ENCODE measurements around the gene CELA2A. TPM values are rescaled to one million over a fixed set of nuclear protein-coding genes. Genes with fewer than 3 reads are reported as not detected.

Gene CELA2A
- total RNA-seq, 2 donors from 2014 or later = 3.6 TPM; not detected in 1

DNA sequence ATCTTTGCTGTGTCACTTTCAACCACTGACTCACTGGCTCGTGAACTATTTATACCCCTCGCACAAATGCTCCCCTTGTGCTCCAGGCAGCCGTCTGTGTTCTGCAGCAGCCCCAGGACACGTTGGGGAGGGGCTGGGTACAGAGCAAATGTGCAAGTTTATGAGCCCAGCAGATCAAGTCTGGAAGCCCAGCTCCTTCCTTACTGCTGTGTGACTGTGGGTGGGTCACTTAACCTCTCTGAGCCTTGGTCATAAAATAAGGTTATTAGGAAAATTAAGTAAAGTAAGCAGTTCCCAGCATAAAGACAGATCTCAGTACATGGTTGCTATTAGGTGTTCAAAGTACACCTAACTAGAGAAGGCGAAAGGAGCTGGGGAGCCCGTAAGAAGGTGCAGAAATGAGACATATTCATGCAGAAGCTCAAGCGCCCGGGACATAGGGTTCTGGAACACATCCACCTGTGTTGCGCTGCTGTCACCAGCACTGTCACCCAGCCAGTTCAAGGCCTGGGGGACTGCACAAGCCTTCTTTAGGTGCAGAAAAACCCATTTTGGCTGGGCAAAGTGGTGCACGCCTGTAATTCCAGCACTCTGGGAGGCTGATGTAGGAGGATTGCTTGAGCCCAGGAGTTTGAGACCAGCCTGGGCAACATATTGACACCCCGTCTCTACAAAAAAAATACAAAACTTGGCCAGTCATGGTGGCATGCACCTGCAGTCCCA is 33.0 kb upstream of the CELA2A start:
- intact Hi-C loops (cut with DNase I) = no loop called here
- Histone ChIP-seq H3K9ac (ENCODE audit: low read depth in 2 of 2, low read length in 2 of 2) (peak overlapping the region; percentile 31 to 79), H3K4me1 (peaks cover 45% of the 10 kb centered on the region), H3K27me3 (no peaks in the 10 kb centered on the region), H3K4me3 (no peak overlapping the region), H3K9me3 (no peaks in the 10 kb centered on the region), H3K36me3 (peaks cover 7% of the 10 kb centered on the region), H3K27ac (peak overlapping the region; percentile 88)
- DNase-seq = peak; percentile 47
- TF ChIP-seq, protein P1, sequence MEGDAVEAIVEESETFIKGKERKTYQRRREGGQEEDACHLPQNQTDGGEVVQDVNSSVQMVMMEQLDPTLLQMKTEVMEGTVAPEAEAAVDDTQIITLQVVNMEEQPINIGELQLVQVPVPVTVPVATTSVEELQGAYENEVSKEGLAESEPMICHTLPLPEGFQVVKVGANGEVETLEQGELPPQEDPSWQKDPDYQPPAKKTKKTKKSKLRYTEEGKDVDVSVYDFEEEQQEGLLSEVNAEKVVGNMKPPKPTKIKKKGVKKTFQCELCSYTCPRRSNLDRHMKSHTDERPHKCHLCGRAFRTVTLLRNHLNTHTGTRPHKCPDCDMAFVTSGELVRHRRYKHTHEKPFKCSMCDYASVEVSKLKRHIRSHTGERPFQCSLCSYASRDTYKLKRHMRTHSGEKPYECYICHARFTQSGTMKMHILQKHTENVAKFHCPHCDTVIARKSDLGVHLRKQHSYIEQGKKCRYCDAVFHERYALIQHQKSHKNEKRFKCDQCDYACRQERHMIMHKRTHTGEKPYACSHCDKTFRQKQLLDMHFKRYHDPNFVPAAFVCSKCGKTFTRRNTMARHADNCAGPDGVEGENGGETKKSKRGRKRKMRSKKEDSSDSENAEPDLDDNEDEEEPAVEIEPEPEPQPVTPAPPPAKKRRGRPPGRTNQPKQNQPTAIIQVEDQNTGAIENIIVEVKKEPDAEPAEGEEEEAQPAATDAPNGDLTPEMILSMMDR (IDR thresholded peaks at IDR 0.05) = no peak

DNA sequence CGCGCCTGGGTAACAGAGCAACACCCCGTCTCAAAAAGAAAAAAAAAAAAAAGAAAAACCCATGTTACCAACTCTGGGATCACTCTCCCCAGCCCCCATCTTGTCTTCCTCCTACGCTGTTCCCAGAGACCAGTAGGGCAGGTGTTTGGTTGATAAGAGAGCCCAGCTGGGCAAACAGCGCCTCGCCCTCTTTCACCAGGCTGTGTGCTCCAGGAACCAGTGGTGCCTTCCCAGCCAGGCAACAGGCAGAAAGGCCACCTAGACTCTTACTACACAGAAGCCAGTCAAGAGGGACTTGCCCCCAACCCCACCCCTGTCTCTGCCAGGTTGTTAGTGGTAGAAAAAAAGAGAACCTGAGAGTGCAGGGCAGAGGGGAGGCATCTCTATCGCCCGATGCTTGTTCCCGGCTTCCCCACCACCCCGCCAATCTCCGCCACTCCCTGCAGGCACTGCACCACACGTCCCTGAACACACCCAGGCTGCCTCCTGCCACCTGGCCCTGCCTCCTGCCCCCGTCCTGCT is 32.3 kb upstream of the CELA2A start:
- peak; percentile 90 for DNase-seq
- H3K27ac ChIP-seq = peak overlapping the region; percentile 88
- peaks cover 7% of the 10 kb centered on the region for H3K36me3 ChIP-seq
- no peak overlapping the region for H3K4me3 ChIP-seq
- TF ChIP-seq, protein P1 (IDR thresholded peaks at IDR 0.05) = no peak
- intact Hi-C loops (cut with DNase I) = no loop called here
- no peaks in the 10 kb centered on the region for H3K9me3 ChIP-seq
- H3K27me3 ChIP-seq = no peaks in the 10 kb centered on the region
- H3K4me1 ChIP-seq = peaks cover 38% of the 10 kb centered on the region
- peak overlapping the region; percentile 31 to 79 for H3K9ac ChIP-seq (ENCODE audit: low read depth in 2 of 2, low read length in 2 of 2)

DNA sequence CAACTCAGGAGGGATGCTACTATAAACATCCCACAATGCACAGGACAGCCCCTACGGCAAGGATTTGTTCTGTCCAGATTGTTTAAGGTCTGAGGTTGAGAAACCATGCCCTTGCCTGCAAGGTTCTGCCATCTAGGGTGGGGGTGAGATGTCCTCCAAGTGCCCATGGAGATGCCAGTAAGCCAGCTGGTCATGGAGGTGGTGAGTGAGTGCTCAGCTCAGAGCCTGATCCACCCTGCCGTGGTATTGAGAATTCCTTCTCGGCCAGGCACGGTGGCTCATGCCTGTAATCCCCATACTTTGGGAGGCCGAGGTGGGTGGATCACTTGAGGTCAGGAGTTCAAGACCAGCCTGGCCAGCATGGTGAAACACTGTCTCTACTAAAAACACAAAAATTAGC is 31.6 kb upstream of the CELA2A start:
- H3K36me3 ChIP-seq = peaks cover 7% of the 10 kb centered on the region
- no peaks in the 10 kb centered on the region for H3K9me3 ChIP-seq
- H3K27ac ChIP-seq = peak overlapping the region; percentile 88
- intact Hi-C loops (cut with DNase I) = no loop called here
- H3K4me3 ChIP-seq = no peak overlapping the region
- H3K27me3 ChIP-seq = no peaks in the 10 kb centered on the region
- peak overlapping the region; percentile 48 to 79 for H3K9ac ChIP-seq (ENCODE audit: low read depth in 2 of 2, low read length in 2 of 2)
- DNase-seq = no peak
- TF ChIP-seq, protein P1 (IDR thresholded peaks at IDR 0.05) = no peak
- H3K4me1 ChIP-seq = peaks cover 36% of the 10 kb centered on the region

DNA sequence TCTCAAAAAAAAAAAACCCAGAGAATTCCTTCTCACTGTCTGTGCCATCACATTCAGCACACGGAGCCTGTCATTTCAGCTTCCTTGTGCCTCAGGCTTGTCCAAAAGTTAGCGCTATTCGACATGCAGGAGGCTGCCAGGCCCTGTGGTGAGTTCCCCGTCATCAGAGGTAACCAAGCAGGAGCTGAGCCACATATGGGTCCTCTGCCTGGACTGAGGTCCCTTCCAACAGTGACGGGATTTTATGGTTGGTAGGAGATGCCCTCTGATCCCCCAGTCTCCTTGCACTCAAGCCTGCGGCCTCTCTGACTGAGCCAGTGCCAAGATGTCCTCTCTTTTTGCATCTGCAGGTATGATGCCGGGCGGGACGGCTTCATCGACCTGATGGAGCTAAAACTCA is 31.0 kb upstream of the CELA2A start:
- DNase-seq = no peak
- intact Hi-C loops (cut with DNase I) = no loop called here
- H3K9me3 ChIP-seq = no peaks in the 10 kb centered on the region
- peaks cover 7% of the 10 kb centered on the region for H3K36me3 ChIP-seq
- H3K9ac ChIP-seq (ENCODE audit: low read depth in 2 of 2, low read length in 2 of 2) = peak overlapping the region; percentile 1 to 79
- H3K27me3 ChIP-seq = no peaks in the 10 kb centered on the region
- TF ChIP-seq, protein P1 (IDR thresholded peaks at IDR 0.05) = no peak
- H3K27ac ChIP-seq = peak overlapping the region; percentile 88
- no peak overlapping the region for H3K4me3 ChIP-seq
- peaks cover 36% of the 10 kb centered on the region for H3K4me1 ChIP-seq

DNA sequence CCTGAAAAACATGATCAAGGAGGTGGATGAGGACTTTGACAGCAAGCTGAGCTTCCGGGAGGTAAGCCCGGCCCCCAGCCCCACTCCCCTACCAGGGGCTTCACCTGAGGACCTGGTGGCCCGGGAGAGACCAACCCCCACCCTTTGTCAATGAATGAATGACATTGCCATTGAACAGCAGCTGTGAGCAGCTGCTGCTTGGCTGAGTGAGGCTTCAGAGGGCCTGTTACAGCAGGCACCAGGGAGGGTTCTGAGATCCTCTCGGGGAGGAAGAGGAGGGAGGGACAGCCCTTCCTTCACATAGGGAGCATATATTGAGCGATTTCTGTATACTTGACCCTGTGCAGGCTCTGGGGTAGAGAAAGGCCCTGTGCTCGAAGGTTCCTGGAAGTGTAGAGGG is 30.6 kb upstream of the CELA2A start:
- intact Hi-C loops (cut with DNase I) = no loop called here
- H3K9me3 ChIP-seq = no peaks in the 10 kb centered on the region
- H3K27ac ChIP-seq = peak overlapping the region; percentile 88
- H3K4me1 ChIP-seq = peaks cover 35% of the 10 kb centered on the region
- H3K4me3 ChIP-seq = no peak overlapping the region
- peak overlapping the region; percentile 45 to 79 for H3K9ac ChIP-seq (ENCODE audit: low read depth in 2 of 2, low read length in 2 of 2)
- DNase-seq = no peak
- H3K27me3 ChIP-seq = no peaks in the 10 kb centered on the region
- H3K36me3 ChIP-seq = peaks cover 7% of the 10 kb centered on the region
- TF ChIP-seq, protein P1 (IDR thresholded peaks at IDR 0.05) = no peak
